K562 (cell line): Measurements from ENCODE around the gene PHF3.

ENCODE experiments used
- CHD4 ChIP-seq: fragments of 200-600 bp; sonication (generic); IDR thresholded peaks from 3 replicates; pipeline ENCODE4 v1.6.1; 2012; ENCODE audit warnings: low read depth, mild to moderate bottlenecking, mixed read lengths, low read length, inconsistent platforms; ENCODE audit not compliant: insufficient read depth, insufficient replicate concordance, poor library complexity, severe bottlenecking
- ELF1 ChIP-seq: fragments of 200-800 bp; sonication (Bioruptor generic); IDR thresholded peaks from 2 replicates; pipeline ENCODE4 v1.6.1; 2016; ENCODE audit warnings: missing genetic modification characterization, missing compliant biosample characterization
- FOXP1 ChIP-seq: sonication (generic); formaldehyde crosslinking; IDR thresholded peaks from 2 replicates; pipeline ENCODE4 v1.8.0; 2022; ENCODE audit warnings: mild to moderate bottlenecking, missing genetic modification reagents
- GABPA ChIP-seq: fragments of 200-800 bp; sonication (Bioruptor generic); conservative IDR thresholded peaks from 2 replicates; pipeline ENCODE4 v1.6.1; 2016; ENCODE audit warnings: low read depth, missing genetic modification characterization, missing compliant biosample characterization
- HDAC2 ChIP-seq: fragments of 450-650 bp; IDR thresholded peaks from 2 replicates; pipeline ENCODE4 v1.6.1; 2016; ENCODE audit warnings: mild to moderate bottlenecking
- HSF4 ChIP-seq: fragments of 250-450 bp; sonication (Bioruptor Pico); IDR thresholded peaks from 2 replicates; pipeline ENCODE4 v2.1.2; 2022; ENCODE audit warnings: mild to moderate bottlenecking, moderate library complexity, borderline replicate concordance
- POLR2B ChIP-seq: fragments of 450-650 bp; IDR thresholded peaks from 2 replicates; pipeline ENCODE4 v1.6.1; 2018; ENCODE audit warnings: low read depth; ENCODE audit not compliant: partially characterized antibody
- SETDB1 ChIP-seq: IDR thresholded peaks from one replicate; pipeline ENCODE4 v1.6.1; 2012; ENCODE audit warnings: low read length, control low read depth, inconsistent platforms
- ZBTB2 ChIP-seq: fragments of 450-650 bp; IDR thresholded peaks from 2 replicates; pipeline ENCODE4 v1.6.1; 2016; ENCODE audit warnings: antibody characterized with exemption
- ZNF274 ChIP-seq: IDR thresholded peaks from 2 replicates; pipeline ENCODE4 v1.6.1; 2011; ENCODE audit warnings: low read depth, mild to moderate bottlenecking, low read length, moderate library complexity, borderline replicate concordance
- ZNF77 ChIP-seq: fragments of 250-450 bp; sonication (Bioruptor Pico); IDR thresholded peaks from 2 replicates; pipeline ENCODE4 v1.5.0; 2020
- TF ChIP-seq, protein P1 (sequence below), 3 experiments: IDR thresholded peaks in 2 of 3; conservative IDR thresholded peaks in 1 of 3; 2 replicates each; pipeline ENCODE4 v1.5.1; 2011 to 2012; ENCODE audit warnings: low read length in 3 of 3, mild to moderate bottlenecking in 3 of 3, control low read depth in 2 of 3, improper control_type of control experiment in 1 of 3, inconsistent platforms in 1 of 3, low read depth in 1 of 3, mixed read lengths in 1 of 3, moderate library complexity in 1 of 3; ENCODE audit not compliant: insufficient read depth in 2 of 3

DNA sequence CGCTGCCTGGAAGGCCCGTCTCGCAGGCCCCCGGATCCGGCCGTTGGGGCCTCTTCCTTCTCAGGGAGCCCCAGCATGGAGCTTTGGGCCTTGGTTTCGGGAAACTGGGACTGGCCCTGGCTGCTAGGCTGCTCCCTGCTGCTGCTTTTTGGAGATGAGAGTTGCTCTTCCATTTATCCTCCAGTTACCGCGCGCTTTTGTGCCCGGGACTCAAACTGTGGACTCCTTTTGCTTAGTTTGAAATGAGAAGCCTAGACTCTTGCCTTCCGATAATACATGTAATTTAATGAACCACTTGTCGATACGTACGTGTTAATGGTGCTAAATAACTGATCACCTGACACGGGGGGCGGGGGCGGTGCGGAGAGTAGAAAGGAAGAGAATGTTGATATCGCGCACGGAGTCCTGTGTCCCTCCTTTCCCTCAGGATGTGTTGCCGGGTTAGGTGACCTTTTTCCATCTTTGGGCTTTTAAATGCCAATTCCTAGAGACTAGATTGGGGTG, 968 bp downstream of the PHF3 start:
- TF ChIP-seq SETDB1 = no peak
- no peak for TF ChIP-seq CHD4
- TF ChIP-seq GABPA (tag) = no peak
- TF ChIP-seq, protein P1, sequence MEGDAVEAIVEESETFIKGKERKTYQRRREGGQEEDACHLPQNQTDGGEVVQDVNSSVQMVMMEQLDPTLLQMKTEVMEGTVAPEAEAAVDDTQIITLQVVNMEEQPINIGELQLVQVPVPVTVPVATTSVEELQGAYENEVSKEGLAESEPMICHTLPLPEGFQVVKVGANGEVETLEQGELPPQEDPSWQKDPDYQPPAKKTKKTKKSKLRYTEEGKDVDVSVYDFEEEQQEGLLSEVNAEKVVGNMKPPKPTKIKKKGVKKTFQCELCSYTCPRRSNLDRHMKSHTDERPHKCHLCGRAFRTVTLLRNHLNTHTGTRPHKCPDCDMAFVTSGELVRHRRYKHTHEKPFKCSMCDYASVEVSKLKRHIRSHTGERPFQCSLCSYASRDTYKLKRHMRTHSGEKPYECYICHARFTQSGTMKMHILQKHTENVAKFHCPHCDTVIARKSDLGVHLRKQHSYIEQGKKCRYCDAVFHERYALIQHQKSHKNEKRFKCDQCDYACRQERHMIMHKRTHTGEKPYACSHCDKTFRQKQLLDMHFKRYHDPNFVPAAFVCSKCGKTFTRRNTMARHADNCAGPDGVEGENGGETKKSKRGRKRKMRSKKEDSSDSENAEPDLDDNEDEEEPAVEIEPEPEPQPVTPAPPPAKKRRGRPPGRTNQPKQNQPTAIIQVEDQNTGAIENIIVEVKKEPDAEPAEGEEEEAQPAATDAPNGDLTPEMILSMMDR (IDR thresholded peaks at IDR 0.05 in 2 of 3, conservative IDR thresholded peaks at IDR 0.05 in 1 of 3; ENCODE audit: insufficient read depth in 2 of 3, low read depth in 1 of 3, low read length in 3 of 3) = no peak
- TF ChIP-seq HDAC2 = 0 out of 2 replicates have a peak, but pooled peaks have one; percentile 15
- no peak for TF ChIP-seq FOXP1 (CRISPR knock-in tag)
- TF ChIP-seq ZNF274 = no peak
- no peak for TF ChIP-seq ZNF77 (CRISPR knock-in tag)
- no peak for TF ChIP-seq POLR2B
- TF ChIP-seq ELF1 (tag) = no peak
- no peak for TF ChIP-seq HSF4 (CRISPR knock-in tag)
- TF ChIP-seq ZBTB2 = no peak
